Activated T-helper 17 cell treated with anti-CD3 and anti-CD28 coated beads, Interleukin-2, amount 50 U/mL, for 72 hours (primary cell): Measurements from ENCODE around the gene AMPH. TPM values are rescaled to one million over a fixed set of nuclear protein-coding genes. Genes with fewer than 3 reads are reported as not detected.
A peak's percentile ranks its signal among the peaks of the same experiment; 100 is the strongest.

Experiments
- ATAC-seq: fragments of 150-1000 bp; cut with Tn5 transposase; replicated peaks from 2 replicates; pipeline ENCODE4 v1.10.0; 2021; ENCODE audit warnings: mild to moderate bottlenecking, moderate library complexity
- H3K27ac Mint-ChIP-seq: one replicate; pipeline ENCODE4 v1.8.0; 2022; ENCODE audit warnings: mixed read lengths
- H3K27me3 Mint-ChIP-seq: one replicate; pipeline ENCODE4 v1.8.0; 2022; ENCODE audit warnings: mixed read lengths
- H3K36me3 Mint-ChIP-seq: one replicate; pipeline ENCODE4 v1.8.0; 2022; ENCODE audit warnings: low read depth, mild to moderate bottlenecking, mixed read lengths
- H3K4me1 Mint-ChIP-seq: one replicate; pipeline ENCODE4 v1.8.0; 2022; ENCODE audit warnings: mixed read lengths
- H3K4me3 Mint-ChIP-seq: one replicate; pipeline ENCODE4 v1.8.0; 2022; ENCODE audit warnings: mild to moderate bottlenecking, mixed read lengths
- H3K9me3 Mint-ChIP-seq: one replicate; pipeline ENCODE4 v1.8.0; 2022; ENCODE audit warnings: mixed read lengths
- total RNA-seq, 2 donors: library from RNA; stranded (reverse); gene quantifications; one replicate each; pipeline ENCODE4 v1.2.3, GENCODE V29; 2022

Gene AMPH
- total RNA-seq, 2 donors from 2014 or later = not detected

DNA sequence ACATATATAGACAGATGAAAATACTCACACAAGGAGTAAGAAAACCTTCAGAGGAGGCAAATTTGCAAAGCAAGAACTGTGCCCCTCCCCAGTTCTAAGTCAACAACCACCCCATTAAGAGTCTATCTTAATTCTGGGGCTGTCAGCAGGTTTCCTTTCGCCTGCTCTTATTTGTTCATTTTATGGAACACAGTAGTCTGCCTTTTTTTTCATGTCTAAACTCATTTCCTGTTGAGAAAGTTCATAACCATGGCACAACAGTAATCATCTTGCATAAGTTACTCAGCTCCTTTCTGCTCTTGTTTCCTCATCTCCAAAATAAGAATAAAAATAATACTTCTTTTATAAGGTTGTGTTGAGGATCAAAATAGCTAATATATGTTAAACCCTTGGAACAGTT, 25.8 kb upstream of the AMPH start:
- Mint-ChIP-seq H3K27me3 (peaks cover 22% of the 10 kb centered on the region), H3K36me3 (no peaks in the 10 kb centered on the region), H3K9me3 (no peaks in the 10 kb centered on the region), H3K4me3 (no peak overlapping the region), H3K4me1 (no peaks in the 10 kb centered on the region), H3K27ac (no peak overlapping the region)
- no peak for ATAC-seq

- H3K36me3 Mint-ChIP-seq = no peaks in the 10 kb centered on the region
- H3K27ac Mint-ChIP-seq = no peak overlapping the region
- ATAC-seq = no peak
- no peaks in the 10 kb centered on the region for H3K9me3 Mint-ChIP-seq
- H3K4me3 Mint-ChIP-seq = no peak overlapping the region
- no peaks in the 10 kb centered on the region for H3K4me1 Mint-ChIP-seq
- peaks cover 14% of the 10 kb centered on the region for H3K27me3 Mint-ChIP-seq
These were observed 24.9 kb upstream of the AMPH start for GRCh38 chr7:38655833-38656774.

DNA sequence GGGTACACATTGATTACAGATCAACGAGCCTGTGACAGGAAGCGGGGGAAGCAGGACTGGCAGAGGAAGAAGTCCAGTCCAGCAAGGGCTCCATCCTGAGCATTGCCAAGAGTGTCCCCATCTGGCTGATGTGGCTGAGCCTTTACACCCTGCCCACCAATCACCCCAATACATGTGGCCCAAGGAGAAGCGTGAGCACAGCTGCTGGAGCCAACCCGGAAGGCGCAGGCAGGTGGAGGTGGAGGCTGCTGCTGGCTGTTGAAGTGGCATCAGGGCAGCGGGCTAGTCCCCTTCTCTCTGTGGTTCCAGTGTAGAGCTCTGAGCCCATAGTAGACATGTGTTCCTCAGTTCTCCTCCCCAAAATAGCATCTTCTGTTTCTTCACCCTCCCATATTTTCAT, 6.8 kb upstream of the AMPH start:
- Mint-ChIP-seq H3K9me3 (no peaks in the 10 kb centered on the region), H3K27ac (no peak overlapping the region), H3K4me1 (no peaks in the 10 kb centered on the region), H3K36me3 (no peaks in the 10 kb centered on the region), H3K27me3 (no peaks in the 10 kb centered on the region), H3K4me3 (no peak overlapping the region)
- no peak for ATAC-seq

- Mint-ChIP-seq H3K27ac (no peak overlapping the region), H3K4me3 (no peak overlapping the region), H3K36me3 (no peaks in the 10 kb centered on the region), H3K27me3 (peaks cover 36% of the 10 kb centered on the region), H3K9me3 (no peaks in the 10 kb centered on the region), H3K4me1 (no peaks in the 10 kb centered on the region)
- no peak for ATAC-seq
These were observed 1.2 kb upstream of the AMPH start for GRCh38 chr7:38632411-38632810.

DNA sequence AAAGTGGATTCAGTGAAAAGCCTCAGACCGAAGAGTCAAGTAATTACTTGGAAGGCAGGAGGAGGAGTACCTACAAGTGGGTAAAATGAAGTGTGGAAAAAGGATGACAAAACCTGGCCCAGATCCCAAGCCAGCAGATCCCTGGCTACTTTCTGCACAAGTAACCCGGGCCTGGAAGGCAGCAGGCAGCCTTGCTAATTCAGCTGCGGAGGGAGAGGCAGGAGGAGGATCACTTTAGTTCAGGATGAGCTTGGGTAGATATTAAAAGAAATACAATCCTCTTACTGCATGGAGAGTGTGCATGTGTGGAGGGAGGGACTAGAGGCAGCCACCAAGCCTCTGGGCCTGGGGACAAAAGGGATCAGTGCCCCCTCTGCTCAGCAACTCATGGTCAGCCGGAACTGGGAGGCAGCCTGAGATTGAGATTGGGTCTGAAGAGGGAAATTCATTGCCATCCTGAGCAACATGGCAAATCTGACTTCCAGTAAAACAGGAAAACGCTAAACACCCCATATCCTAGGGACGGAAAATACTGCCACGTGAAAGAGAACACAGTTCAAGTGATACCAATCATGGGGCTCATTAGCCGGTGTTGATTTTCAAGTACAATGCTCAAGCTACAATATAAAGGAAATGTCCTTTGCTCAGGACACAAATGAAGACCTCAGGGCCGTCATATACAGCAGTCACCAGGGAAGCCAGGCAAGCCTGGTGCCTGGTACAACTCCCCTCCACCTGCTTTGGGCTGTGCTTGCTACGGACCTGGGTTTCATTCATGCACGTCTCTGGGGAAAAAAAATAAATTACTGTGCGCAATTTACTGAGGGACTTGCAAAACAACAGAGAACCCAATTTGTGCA, 1.3 kb downstream of the AMPH start:
- Mint-ChIP-seq H3K4me3 (peak overlapping the region; percentile 29), H3K36me3 (no peaks in the 10 kb centered on the region), H3K27me3 (peaks cover 53% of the 10 kb centered on the region), H3K9me3 (peaks cover 9% of the 10 kb centered on the region), H3K4me1 (no peaks in the 10 kb centered on the region), H3K27ac (no peak overlapping the region)
- no peak for ATAC-seq

DNA sequence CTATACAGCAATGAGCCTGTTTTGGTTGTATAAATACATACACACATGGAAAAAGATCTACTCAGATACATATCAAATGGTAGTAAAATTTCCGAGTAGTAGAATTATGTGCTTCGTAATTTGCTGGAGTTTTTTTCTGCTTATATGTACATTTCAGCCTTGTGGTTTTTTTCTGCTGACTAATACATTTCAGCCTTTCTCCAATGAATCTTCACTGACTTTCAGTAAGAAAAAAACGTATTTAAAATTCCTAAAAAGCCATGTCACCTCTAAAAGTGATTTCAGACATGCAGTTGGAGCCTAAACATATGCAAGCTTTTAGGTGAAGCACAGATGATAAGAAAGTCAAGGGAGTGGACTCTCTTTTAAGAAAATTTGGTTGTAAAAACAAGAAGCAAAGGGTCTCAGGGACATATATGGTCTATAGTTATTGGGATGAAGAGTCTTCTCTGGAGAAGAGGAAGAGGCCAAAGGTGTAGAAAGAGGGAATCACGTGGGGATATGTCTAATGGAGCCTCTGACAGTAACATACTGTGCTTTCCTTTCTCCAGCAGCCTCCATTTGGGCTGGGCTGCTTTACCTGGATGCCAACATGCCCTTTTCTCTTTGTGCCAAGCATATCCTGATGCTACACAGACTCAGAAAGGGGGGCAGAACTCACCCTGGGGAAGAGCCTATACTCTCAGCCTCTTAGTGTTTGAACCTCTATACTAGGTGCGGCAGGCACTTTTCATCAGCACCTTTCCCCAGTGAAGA, 2.4 kb downstream of the AMPH start:
- Mint-ChIP-seq H3K4me3 (no peak overlapping the region), H3K4me1 (no peaks in the 10 kb centered on the region), H3K27me3 (peaks cover 58% of the 10 kb centered on the region), H3K36me3 (no peaks in the 10 kb centered on the region), H3K27ac (no peak overlapping the region), H3K9me3 (peaks cover 10% of the 10 kb centered on the region)
- no peak for ATAC-seq

GRCh38 chr7:38625866-38626265, 5.3 kb downstream of the AMPH start:
- Mint-ChIP-seq H3K9me3 (peaks cover 10% of the 10 kb centered on the region), H3K4me1 (no peaks in the 10 kb centered on the region), H3K27me3 (peaks cover 59% of the 10 kb centered on the region), H3K36me3 (no peaks in the 10 kb centered on the region), H3K27ac (no peak overlapping the region), H3K4me3 (no peak overlapping the region)
- no peak for ATAC-seq

GRCh38 chr7:38615665-38616064, 15.5 kb downstream of the AMPH start:
- no peaks in the 10 kb centered on the region for H3K36me3 Mint-ChIP-seq
- H3K9me3 Mint-ChIP-seq = no peaks in the 10 kb centered on the region
- H3K4me3 Mint-ChIP-seq = no peak overlapping the region
- ATAC-seq = no peak
- H3K27ac Mint-ChIP-seq = no peak overlapping the region
- H3K27me3 Mint-ChIP-seq = peaks cover 19% of the 10 kb centered on the region
- no peaks in the 10 kb centered on the region for H3K4me1 Mint-ChIP-seq

- ATAC-seq = no peak
- no peaks in the 10 kb centered on the region for H3K36me3 Mint-ChIP-seq
- peaks cover 33% of the 10 kb centered on the region for H3K27me3 Mint-ChIP-seq
- H3K27ac Mint-ChIP-seq = no peak overlapping the region
- H3K4me3 Mint-ChIP-seq = no peak overlapping the region
- H3K4me1 Mint-ChIP-seq = no peaks in the 10 kb centered on the region
- H3K9me3 Mint-ChIP-seq = no peaks in the 10 kb centered on the region
These were observed 23.7 kb downstream of the AMPH start for GRCh38 chr7:38607466-38607865.

GRCh38 chr7:38600741-38601140, 30.4 kb downstream of the AMPH start:
- no peaks in the 10 kb centered on the region for H3K4me1 Mint-ChIP-seq
- H3K27me3 Mint-ChIP-seq = peaks cover 13% of the 10 kb centered on the region
- H3K36me3 Mint-ChIP-seq = no peaks in the 10 kb centered on the region
- no peak overlapping the region for H3K27ac Mint-ChIP-seq
- no peaks in the 10 kb centered on the region for H3K9me3 Mint-ChIP-seq
- no peak overlapping the region for H3K4me3 Mint-ChIP-seq
- no peak for ATAC-seq

DNA sequence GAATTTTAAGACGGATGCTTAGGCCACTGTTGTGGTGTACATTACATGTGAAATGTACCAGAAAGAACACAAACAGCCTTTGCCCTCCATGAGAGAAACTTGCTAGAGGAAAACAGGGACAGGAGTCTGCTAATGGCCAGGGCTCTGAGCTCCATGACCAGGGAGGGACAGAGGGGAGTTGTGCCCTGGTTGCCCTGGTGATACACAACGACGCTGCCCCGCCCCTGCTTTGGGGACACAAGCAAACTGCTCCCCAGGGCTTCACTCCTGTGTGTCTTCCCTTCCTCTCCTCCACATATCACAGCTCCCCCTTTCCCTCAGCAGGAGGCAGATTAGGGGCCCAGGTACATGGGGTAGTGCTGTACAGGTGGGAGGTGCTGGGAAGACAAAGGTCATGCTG, 36.2 kb downstream of the AMPH start:
- Mint-ChIP-seq H3K9me3 (no peaks in the 10 kb centered on the region), H3K4me1 (no peaks in the 10 kb centered on the region), H3K27ac (no peak overlapping the region), H3K27me3 (peaks cover 3% of the 10 kb centered on the region), H3K36me3 (no peaks in the 10 kb centered on the region), H3K4me3 (no peak overlapping the region)
- ATAC-seq = no peak

DNA sequence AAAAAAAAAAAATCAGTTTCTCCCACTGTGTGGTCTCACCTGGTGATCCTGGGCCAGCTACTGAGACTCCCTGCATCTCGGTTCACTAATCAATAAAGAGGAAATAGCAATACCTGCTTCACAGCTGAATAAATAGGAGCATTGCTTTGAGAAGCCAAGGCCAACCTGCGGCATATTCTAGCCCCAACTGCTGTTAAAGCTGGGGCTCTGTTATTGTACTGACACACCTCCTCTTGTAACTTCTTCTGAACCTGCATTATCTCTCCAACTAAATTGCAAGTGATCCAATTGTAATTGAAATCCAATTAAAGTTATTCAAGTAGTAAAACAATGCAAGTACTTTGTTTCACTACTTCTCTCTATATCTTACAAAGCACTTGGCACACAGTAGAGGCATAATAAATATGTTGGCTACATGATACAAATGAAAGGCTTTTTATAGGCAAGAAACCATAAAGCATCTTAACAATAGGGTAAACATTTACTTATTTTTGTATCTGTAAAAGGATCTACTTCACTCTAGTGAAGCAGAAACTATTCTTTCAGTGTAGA, 38.4 kb downstream of the AMPH start:
- Mint-ChIP-seq H3K9me3 (no peaks in the 10 kb centered on the region), H3K27me3 (peaks cover 3% of the 10 kb centered on the region), H3K36me3 (no peaks in the 10 kb centered on the region), H3K4me1 (no peaks in the 10 kb centered on the region), H3K27ac (no peak overlapping the region), H3K4me3 (no peak overlapping the region)
- ATAC-seq = no peak

- H3K27ac Mint-ChIP-seq = no peak overlapping the region
- no peak overlapping the region for H3K4me3 Mint-ChIP-seq
- H3K4me1 Mint-ChIP-seq = no peaks in the 10 kb centered on the region
- H3K9me3 Mint-ChIP-seq = no peaks in the 10 kb centered on the region
- peaks cover 12% of the 10 kb centered on the region for H3K27me3 Mint-ChIP-seq
- no peak for ATAC-seq
- no peaks in the 10 kb centered on the region for H3K36me3 Mint-ChIP-seq
These were observed 45.4 kb downstream of the AMPH start for GRCh38 chr7:38585572-38586354.
